Measurements from ENCODE around the gene GSE1.
"Not testable (repeated sequence)": the region's sequence is repeated elsewhere in the genome, so short reads cannot be mapped to it uniquely, and the experiment has no call there.

The GSE1 gene

DNA sequence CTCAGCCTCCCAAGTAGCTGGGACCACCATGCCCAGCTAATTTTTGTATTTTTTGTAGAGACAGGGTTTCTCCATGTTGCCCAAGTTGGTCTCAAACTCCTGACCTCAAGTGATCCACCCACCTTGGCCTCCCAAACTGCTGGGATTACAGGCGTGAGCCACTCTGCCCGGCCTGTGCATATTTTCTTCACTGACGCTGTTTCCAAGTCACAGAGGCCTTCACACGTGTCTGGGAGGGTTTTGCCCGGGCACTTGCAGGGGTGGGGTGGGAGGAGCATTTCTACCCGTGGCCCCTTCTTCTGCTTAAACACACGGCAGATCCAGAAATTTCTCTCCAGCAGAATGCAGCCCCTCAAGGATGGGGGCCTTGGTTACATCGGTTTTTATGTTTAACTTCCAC, 20.8 kb upstream of the GSE1 start:
- not testable (repeated sequence) for DNase-seq

DNA sequence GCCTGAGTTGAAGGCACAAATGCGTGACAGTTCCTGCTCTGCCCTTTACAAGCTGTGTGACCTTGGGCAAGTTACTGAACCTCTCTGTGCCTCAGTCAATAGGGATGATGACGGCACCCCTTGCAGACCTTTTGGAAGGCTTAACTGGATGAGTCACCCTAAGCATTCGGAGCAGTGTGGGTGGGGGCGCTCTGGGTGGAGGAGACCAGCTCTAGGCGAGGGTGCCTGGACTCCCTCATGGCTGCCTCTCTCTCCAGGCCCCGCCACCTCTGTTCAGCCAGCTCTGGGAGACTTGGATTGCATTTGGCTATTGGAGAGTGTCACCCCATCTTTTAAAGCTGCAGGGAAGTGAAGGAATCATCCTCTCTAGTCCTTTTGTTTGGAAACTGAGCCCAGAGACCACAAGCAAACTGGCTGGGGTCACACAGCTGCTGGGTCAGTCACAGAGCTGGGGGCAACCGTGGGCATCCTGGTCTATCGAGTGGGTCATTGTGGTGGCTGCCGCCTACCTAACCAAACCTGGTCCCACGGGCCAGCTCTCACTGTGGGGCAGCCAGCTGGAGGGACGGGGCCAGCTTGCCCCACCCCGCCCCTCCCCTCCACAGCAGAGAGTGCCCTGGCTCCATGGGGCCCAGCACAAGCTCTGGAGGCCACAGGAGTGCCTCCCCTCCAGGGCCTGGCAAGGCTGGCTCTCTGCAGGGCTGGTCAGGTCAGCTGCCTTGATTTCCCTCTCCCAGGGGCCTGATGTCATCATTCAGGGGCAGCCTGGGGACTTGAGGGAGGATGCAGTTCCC, 20.2 kb upstream of the GSE1 start:
- no peak for DNase-seq

DNA sequence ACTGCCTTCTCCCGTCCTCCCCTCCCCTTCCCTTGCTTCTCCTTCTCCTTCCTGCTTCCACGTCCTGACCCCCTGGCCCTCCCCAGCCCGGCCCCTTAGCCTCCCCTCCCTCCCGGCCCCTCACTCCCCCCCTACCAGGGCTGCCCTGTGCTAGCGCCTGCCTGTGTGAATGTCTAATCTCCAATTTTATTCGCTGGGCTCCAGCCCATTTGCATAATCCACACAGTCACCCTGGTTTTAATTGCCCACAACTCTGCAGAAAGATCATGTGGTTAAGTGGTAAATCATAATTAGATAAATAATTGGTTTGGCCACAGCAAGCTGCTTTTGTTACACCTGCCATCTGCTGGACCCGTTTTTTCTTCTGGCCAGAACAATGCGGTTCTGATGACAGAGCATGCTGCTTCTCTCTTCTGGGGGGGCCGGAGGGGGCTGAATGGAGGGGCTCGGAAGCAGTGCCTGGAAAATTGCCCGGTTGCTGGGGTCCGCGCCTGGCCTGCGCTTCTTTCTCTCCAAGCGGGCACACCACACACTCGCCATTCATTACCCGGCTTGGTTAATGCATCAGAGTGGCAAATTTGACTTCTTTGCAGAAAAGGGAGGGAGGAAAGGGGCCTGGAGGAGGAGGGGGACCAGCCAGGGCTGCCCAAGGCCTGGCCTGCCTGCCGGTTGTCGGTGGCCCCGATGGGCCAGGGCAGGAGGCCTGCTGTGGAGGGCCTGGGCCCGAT, 19.5 kb upstream of the GSE1 start:
- no peak for DNase-seq

DNA sequence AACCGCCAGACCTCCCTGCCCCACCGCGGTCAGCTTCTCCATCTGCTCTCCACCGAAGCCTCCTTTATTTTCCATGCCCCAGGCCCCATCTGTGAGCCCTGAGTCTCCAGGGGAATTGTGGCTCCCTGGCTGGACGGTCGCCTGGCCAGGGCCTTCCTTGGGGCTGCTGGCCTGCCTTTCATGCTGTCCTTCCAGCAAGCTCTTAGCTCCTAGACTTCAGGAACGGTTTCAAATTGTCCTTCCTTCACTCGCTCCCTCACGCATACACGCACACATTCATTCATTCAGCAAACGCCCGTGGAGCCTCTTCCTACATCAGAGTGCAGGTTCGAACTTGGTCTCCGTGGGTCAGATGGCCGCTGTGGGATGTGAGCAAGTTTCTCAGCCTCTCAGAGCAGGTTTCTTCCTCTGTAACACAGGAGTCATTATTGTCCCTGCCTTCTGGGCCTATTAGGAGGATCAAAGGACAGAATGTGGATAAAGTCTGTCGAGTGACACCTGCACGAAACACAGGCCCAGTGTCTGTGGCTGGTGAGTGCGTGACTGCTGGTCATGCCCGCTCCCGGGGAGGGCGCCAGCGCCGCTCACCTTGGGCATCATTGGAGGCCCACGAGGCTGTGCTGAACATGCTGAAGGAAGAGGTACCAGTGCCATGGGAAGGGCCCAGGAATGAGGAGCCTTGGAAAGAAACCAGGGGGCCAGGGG, 18.7 kb upstream of the GSE1 start:
- no peak for DNase-seq

DNA sequence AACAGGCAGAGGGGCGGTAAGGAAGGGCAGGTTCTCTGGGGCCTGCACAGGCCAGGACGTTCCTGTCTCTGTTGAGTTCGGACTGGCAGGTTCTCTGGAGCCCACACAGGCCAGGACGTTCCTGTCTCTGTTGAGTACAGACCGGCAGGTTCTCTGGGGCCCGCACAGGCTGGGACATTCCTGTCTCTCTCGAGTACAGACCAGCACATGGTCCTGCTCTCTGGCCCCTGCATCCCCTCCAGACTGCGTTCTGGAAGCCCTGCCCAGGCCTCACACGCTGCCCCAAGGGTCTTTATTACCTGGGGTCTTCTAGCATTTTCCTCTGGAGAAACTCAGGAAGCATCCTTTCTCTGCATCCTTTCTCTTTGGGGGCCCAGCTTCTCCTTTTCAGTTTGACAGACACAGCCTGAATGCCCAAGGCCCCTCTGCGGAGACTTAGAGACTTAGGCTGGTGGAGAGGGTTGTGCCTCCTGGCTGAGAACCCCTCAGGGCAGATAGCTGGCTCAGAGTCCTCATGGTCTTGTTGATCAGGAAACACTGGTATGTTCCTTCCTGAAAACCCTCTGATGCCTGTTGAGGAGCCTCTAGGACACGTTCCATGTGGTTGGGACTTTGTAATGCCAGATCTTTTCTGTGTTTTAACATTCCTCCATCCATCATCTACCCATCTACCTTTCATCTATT, 18.0 kb upstream of the GSE1 start:
- DNase-seq = no peak

DNA sequence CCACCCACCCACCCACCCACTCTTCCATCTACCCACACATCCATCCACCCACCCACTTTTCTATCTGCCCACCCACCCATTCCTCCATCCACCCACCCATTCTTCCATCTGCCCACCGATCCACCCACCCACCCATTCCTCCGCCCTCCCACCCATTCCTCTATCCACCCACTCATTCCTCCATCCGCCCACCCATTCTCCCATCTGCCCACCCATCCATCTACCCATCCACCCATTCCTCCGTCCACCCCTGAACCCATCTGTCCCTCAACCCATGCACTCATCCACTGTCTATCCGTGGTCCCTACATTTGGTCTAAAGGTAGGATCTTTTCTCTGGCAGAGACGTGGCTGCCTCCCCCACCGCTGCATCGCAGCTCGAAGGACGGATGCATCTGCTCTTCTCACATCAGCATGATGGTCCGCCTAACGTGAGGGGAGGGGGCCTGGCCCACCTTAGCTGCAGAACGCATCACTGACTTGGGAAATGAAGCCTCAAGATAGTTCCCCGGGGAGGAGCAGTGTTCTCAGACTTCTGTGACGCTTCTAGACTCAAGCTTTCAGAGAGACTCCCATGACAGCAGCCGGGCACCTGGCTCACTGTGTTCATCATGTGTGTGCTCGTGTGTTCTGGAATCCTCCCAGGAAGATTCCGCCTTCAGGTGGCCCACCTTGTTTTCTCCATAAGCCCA, 17.2 kb upstream of the GSE1 start:
- DNase-seq = no peak

DNA sequence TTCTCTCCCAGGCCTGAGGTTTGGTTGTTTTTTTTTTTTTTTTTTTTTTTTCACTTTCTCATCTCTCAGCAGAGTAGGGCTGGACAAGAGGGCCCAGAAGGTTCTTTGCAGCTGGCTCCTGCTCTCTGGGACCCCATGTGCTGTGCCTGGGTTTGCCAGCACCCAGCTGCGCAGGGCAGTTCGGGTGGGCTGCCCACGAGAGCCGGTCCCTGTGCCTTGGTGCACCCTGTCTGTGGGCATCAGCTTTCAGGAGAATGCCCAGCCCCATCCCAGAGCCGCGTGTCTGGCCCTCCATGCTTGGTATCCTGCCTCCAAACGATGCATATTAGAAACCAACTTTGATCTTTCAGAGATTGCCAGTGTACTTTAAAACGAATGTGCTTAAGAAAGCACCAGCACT, 15.0 kb upstream of the GSE1 start:
- DNase-seq = no peak

DNA sequence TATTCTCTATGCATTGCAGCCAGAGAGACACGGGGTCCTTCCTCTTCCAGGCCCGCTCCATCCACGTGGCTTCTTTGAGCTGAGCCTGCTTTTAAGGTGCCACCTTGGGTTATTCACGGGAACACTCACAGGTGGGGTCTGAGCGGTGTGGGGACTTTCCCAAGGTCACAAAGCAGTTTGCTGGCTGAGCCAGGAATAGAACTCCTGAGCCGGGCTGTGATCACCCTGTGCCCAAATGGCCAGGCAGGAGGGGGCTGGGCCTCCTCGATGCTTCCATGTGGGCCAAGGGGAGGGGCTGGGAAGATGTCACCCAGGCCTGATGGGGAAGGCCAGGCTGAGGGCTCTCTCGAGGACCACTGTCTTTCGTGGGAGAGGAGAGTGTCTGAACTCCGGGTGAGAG, 13.0 kb upstream of the GSE1 start:
- no peak for DNase-seq

DNA sequence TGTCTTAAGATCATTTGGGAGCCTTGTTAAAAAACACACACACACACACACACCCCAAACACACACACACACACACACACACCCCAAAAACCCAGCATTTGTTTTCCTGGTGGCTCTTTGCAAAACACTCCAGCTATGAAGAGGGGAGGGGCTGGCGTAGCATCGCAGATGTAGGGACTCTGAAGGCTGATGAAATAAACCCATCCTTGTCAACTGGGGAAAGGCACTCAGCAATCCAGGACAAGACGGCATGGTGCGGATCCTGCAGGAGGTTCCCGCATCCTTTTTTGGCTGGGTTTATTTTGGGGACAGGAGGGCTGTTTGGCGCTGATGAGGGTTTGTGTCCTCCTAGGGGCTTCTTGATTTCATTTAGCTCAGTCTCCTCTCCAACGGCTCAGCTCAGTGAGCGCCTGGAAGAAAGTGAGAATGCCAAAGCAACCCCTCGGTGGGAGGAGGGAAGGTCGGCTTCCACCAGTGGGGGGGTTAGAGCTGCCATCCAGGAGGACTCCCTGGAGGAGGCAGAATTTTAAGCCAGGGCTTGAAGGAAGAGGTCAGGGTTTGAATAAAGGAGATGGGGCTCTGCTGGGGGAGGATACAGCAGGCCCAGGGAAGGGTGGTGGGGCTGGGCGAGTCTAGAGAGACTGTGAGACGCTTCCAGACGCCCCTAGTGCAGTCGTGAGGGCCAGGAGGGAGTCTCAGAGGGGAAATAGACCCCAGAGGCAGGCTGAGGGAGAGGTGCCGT, 12.4 kb upstream of the GSE1 start:
- no peak for DNase-seq

DNA sequence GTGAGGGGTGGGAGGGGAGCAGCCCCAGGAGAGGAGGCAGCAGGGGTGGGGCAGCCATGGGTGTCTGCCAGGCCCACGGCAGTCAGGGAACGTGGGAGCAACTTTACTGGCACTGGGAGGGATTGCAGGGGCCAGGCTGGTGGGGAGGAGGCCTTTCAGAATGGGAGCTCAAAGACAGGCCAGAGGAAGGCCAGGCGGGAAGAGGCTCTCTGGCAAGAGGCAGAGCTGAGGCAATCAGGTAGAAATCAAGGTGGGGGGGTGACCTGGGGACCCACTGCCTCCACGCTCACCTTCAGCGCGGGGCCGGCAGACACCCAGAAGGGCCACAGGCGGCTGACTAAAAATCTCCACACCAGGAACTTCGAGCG, 11.9 kb upstream of the GSE1 start:
- DNase-seq = no peak

DNA sequence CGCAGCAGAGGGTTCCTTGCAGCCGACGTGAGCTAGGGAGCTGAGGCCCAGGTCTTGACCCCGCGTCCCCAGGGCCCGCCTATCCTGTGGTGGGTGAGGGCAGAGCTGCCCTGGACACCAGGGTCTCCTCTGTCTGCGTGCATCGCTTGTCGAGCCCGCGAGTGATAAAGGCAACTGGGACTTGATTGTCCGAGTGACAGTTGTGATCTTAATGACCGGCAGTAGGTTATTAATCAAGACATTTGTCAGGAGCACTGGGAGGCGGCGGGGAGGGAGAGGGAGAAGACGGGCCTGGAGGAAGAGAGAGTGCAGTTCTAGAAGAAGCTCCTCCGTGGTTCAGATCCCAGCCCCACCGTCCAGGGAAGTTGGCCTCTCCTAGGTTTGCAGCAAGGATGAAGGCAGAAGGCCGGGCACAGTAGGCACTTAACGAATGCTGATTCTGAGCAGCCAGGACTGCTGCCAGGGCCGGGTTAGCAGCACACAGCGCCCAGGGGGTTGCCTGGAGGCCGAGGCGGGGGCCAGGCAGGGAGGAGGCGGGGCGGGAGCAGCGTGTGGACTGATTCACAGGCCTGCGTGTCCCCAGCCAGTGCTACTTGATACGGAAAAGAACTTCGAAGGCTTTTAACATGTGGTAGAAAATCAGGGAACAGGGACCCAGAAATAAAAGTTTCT, 11.3 kb upstream of the GSE1 start:
- DNase-seq = no peak

DNA sequence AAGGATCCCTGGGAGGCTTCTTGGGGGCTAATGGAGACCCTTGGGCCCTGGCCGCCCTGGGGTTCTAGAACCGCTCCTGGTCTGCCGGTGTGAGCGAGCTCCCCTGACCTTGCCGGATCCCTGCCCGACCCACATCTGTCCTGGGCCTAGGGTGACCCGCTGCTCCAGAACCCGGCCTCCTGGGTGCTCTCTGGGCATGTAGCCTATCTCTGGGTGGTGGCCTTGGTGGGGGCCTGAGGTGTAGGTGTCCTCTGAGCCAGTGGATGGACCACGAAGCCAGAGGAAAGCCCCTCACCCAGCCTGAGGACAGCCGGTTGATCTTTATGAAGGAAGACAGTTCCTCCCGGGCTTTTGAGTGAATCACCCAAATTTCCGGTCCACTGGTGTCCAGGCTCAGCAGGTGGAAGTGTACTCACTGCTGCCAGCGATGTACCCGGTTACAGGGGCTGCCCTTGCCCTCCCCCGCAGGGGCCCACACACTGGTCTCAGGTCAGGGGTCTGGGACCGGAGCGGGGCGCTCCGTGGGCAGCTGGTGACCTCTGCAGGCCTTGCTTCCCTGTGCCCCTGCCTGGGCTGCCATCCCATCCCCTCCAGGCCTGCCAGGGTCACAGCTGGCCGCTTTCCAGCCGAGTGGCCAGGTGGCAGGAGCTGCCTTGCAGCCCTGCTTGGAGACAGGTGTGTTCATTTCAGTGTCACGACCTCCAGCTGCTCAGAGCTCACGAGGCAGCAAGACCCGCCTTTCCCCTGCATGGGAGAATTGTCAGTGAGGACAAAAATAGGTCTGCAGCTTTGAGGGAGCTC, 10.5 kb upstream of the GSE1 start:
- no peak for DNase-seq

DNA sequence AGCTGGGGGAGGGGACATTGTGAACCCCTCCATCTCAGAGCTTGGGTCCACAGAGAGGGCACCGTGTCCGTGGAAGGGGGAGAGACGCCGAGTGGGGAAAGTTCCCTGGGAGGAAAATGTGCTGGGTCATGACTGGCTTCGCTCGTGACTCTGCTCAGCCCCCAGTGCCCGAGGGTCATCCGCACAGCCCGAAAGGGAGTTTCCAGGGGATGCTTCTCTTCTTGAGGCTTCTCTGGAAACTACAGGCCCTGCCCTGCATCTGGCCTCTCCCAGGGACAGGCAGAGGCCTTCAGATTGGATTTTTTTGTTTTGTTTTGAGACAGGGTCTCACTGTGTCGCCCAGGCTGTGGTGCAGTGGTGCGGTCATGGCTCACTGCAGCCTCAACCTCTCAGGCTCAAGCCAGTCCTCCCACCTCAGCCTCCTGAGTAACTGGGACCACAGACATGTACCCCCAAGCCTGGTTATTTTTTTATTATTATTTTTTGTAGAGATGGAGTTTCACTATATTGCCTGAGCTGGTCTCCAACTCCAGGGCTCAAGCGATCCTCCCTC, 9.8 kb upstream of the GSE1 start:
- no peak for DNase-seq

DNA sequence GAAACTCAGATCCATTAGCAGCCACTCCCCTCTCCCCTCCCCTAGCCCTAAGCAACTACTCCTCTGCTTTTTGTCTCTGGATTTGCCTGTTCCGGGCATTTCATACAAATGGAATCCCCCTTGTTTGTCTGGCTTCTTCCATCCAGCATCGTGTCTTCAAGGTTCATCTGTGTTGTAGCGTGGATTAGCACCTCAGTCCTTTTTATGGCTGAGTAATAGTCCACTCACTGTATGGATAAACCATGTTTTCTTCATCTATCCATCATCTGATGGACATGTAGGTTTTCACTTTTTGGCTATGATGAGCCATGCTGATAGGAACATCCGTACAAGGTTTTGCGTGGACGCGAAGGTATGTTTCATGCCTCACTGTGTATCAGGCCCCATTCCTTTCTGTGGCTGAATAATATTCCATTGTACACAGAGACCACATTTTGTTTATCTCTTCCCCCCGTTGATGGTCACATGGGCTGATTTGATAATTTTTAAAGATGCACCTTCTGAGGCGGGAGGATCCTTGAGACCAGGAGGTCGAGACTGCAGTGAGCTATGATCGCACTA, 8.9 kb upstream of the GSE1 start:
- no peak for DNase-seq

DNA sequence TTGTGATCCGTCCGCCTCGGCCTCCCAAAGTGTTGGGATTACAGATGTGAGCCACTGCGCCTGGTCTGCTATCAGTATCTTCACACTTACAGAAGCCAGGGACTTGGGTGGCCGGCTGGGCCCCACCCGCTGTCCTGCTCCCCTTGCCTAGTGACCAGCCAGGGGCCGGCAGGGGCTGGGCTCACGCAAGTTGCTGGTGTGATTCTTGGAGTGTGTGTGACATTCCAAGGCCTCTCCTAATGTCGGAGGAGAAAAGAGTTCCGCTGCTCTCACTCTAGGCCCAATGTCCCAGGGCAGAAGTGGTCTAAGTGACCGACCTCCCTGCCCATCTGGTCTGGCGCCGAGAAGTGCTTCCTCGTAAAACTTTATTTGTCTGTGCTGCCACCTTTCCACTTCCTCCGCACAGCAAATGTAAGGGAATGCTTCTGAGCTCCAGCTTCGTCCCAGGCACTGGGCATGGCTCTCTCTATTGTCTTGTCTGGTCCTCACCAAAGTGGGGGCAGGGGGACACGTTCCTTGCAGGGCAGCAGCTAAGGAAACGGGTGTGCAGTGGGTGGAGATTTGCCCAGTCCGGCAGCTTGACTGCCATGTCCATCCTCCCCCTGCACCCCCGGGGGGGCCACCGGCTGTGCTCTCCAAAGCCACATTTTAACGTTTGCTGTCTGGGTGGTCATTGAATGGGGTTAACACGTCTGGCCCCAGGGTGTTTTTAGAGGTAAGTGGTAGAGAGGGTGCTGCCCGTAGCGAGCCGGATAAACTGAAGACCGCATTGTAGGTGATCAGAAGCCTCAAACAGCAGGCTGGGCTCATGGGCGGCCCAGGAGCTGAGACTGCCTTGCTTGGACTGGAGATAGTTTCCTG, 7.8 kb upstream of the GSE1 start:
- no peak for DNase-seq

DNA sequence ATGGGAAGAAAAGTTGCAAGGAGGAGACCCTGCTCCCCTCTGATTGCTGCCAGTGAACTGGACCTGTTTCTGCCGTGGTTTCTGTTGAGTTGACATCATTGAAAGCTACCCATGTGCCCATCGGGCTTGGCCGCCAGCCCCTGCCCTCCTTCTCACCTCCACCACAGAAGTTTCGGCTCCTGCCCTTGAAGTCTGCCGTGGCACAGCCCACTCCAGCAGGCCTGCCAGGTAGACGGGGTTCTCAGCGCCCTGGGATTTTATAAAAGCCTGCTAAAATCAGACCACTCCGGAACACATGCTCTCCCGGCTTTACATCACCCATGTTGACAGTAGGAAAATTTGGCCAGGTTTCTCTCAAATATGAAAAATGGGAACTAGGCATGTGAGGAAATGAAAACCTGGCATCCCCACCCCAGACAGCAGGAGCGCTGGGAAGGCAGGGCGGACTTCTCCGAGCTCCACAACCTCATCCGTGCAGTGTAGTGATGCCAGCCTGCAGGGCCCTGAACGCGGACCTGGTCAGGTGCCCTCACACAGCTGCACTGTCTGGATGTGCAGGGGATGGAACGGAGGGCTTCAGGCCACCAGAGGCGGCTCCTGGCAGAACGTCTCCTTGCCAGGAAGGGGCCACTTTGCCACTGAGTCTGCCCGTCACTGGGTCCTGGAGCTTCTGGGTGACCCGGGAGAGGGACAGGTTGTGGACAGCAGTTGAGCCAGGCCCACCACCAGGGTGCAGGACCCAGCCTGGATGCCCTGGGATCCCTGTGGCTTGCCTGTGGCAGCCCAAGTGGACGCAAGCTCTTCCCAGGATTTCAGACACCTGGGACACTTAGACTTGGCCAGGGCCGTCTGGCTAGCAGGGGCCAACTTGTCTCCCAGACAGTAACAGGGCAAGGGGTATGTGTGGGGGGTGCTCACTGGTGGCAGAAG, 6.9 kb upstream of the GSE1 start:
- DNase-seq = no peak

DNA sequence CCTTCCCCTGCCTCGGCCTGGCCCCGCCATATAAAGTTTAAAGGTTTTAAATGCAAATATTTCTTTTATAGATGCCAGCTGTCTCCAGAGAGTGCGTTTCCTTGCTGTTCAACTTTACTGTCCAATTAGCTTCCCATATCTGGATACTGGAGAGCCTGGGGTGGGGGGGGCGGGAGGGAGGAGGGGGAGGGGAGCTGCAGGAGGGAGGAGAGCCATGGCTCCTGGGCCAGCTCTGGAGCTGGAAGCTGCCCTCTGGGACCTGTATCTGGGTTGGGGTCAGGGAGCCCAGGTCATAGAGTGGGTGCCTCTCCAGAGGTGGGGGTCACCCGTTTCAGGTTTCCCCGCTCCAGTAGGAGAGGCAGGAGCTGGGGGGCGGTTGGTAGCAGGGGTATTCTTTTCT, 6.2 kb upstream of the GSE1 start:
- no peak for DNase-seq

DNA sequence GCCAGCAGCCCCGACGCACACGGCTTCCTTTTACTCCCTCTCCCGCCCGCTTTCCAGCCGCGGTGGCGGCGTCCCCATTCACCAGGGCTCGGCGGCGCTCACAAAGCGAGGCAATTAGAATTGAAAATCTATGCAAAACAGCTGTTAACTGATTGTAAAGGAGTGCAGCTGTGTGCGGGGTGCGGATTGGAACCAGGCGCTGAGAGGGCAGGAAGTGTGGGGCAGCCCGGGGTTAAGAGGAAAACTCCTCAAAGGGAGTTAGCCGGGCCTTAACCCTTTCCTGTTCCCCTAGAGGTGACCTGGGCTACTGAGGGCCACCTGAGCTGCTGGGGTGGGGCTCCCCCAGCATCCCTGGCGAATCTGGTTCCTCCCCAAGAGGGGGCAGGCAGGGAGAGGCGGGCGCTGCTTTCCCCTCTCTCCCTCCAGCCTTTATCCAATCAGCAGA, 5.8 kb upstream of the GSE1 start:
- DNase-seq = no peak

Data from CD4-positive, alpha-beta T cell treated with Interleukin-12 subunit alpha and Interleukin-12 subunit beta, for 1 hour (primary cell).